HepG2 (cell line): ENCODE results near the gene PRKCE. TPM values are rescaled to one million over a fixed set of nuclear protein-coding genes. Genes with fewer than 3 reads are reported as not detected.

ENCODE experiments used
- E2F1 ChIP-seq: sonication (generic); formaldehyde crosslinking; IDR thresholded peaks from 2 replicates; pipeline ENCODE4 v1.5.0; 2020; ENCODE audit warnings: missing genetic modification reagents
- ELF3 ChIP-seq: IDR thresholded peaks from 2 replicates; pipeline ENCODE4 v1.6.1; 2016; ENCODE audit warnings: missing genetic modification reagents, missing compliant biosample characterization
- MAFG ChIP-seq: sonication (generic); formaldehyde crosslinking; IDR thresholded peaks from 2 replicates; pipeline ENCODE4 v1.5.1; 2020; ENCODE audit warnings: mild to moderate bottlenecking, missing genetic modification reagents
- ZHX1 ChIP-seq: sonication (generic); formaldehyde crosslinking; IDR thresholded peaks from 2 replicates; pipeline ENCODE4 v1.8.1; 2022; ENCODE audit warnings: low read depth, mild to moderate bottlenecking, missing genetic modification reagents
- ZNF292 ChIP-seq: sonication (generic); formaldehyde crosslinking; IDR thresholded peaks from 2 replicates; pipeline ENCODE4 v1.8.1; 2022; ENCODE audit warnings: mild to moderate bottlenecking, low read depth, missing genetic modification reagents, borderline replicate concordance
- ZNF430 ChIP-seq: sonication (generic); formaldehyde crosslinking; IDR thresholded peaks from 2 replicates; pipeline ENCODE4 v1.9.0; 2021; ENCODE audit warnings: mild to moderate bottlenecking, missing genetic modification reagents
- ZNF7 ChIP-seq: IDR thresholded peaks from 2 replicates; pipeline ENCODE4 v1.6.1; 2016; ENCODE audit warnings: missing biosample characterization, missing genetic modification reagents
- polyA plus RNA-seq, 8 experiments: library from polyadenylated mRNA; depleted of rRNA in 3 of 8; stranded (reverse) in 7 of 8; unstranded in 1 of 8; fragments of >200 nt; fragmentation: Illumina TruSeq in 4 of 8; extraction: Trizol in 4 of 8; gene quantifications; 2 replicates each; pipeline versions ENCODE4 v1.2.1 to v1.2.3, GENCODE V29; 2011 to 2016; ENCODE audit warnings: low read depth in 4 of 8, missing spikeins in 1 of 8, mixed read lengths in 1 of 8; ENCODE audit not compliant: insufficient read depth in 1 of 8
- total RNA-seq, 5 experiments: library from RNA; depleted of rRNA; stranded (reverse); fragments of >200 nt; fragmentation: Illumina TruSeq; extraction: Trizol; gene quantifications; 2 replicates each; pipeline ENCODE4 v1.2.3, GENCODE V29; 2016; ENCODE audit warnings: low read depth in 1 of 5

The PRKCE gene
- total and polyA plus RNA-seq, 2 of the 13 experiments (the other 11 are each of a cell fraction or from before 2014, with no cell fraction given), result 1.0 to 3.9 TPM

- TF ChIP-seq ELF3 (no peak), E2F1 (CRISPR knock-in tag) (0 out of 2 replicates have a peak, but pooled peaks have one; percentile 22), ZNF7 (CRISPR knock-in tag) (no peak), ZNF292 (CRISPR knock-in tag) (0 out of 2 replicates have a peak, but pooled peaks have one; percentile 5), ZNF430 (CRISPR knock-in tag) (no peak), MAFG (no peak), ZHX1 (CRISPR knock-in tag) (no peak)
Observed at GRCh38 chr2:45649462-45649857, 2.0 kb upstream of the PRKCE start (continued).
